H1 (cell line): Measurements from ENCODE around the gene MTHFD1. TPM values are rescaled to one million over a fixed set of nuclear protein-coding genes. Genes with fewer than 3 reads are reported as not detected.

Source experiments
- CTCF ChIA-PET: fragments of 300-600 bp; sonication (Branson Sonifier 250); formaldehyde crosslinking; loops from one replicate; lab custom pipeline; 2021; ENCODE audit not compliant: partially characterized antibody; lab: Charles Lee
- POLR2A ChIA-PET: fragments of 300-600 bp; sonication (Branson Sonifier 250); formaldehyde crosslinking; loops from one replicate; lab custom pipeline; 2021; ENCODE audit warnings: inconsistent platforms; ENCODE audit not compliant: partially characterized antibody; lab: Charles Lee
- DNase-seq, 2 experiments: peaks; one replicate each; pipeline versions ENCODE4 v3.0.0 to v3.0.0-alpha.2; 2010 to 2022; ENCODE audit warnings: low spot score in 2 of 2, low read depth in 1 of 2, mixed read lengths in 1 of 2
- FAIRE-seq: peaks from 2 replicates; lab custom pipeline; 2011; peaks lifted over from hg19 to GRCh38; lab: Jason Lieb, UNC
- H2AFZ ChIP-seq: 2 replicates; pipeline ENCODE4 v1.8.1; 2012; ENCODE audit warnings: low read length, inconsistent platforms
- H2AK5ac ChIP-seq: 2 replicates; pipeline ENCODE4 v1.6.1; 2013; ENCODE audit warnings: low read depth, low read length
- H2BK120ac ChIP-seq: replicated peaks from 2 replicates; pipeline ENCODE3; 2013; ENCODE audit warnings: low read depth, low read length, inconsistent platforms
- H2BK12ac ChIP-seq: 2 replicates; pipeline ENCODE4 v1.6.1; 2013; ENCODE audit warnings: low read depth, low read length
- H2BK15ac ChIP-seq: 2 replicates; pipeline ENCODE4 v1.6.1; 2013; ENCODE audit warnings: low read length
- H2BK20ac ChIP-seq: 2 replicates; pipeline ENCODE4 v1.6.1; 2013; ENCODE audit warnings: low read length
- H2BK5ac ChIP-seq: 2 replicates; pipeline ENCODE4 v1.6.1; 2013; ENCODE audit warnings: low read depth, low read length
- H3K14ac ChIP-seq: 2 replicates; pipeline ENCODE4 v1.6.1; 2013; ENCODE audit warnings: inconsistent platforms; ENCODE audit not compliant: insufficient read length
- H3K18ac ChIP-seq: 2 replicates; pipeline ENCODE4 v1.6.1; 2013; ENCODE audit warnings: low read length; ENCODE audit errors: extremely low read depth
- H3K23ac ChIP-seq: 2 replicates; pipeline ENCODE4 v1.6.1; 2013; ENCODE audit warnings: inconsistent platforms; ENCODE audit not compliant: insufficient read length
- H3K23me2 ChIP-seq: 2 replicates; pipeline ENCODE4 v1.6.1; 2013; ENCODE audit warnings: low read depth, low read length
- H3K27ac ChIP-seq: 2 replicates; pipeline ENCODE4 v1.6.1; 2011; ENCODE audit warnings: low read depth, low read length, inconsistent platforms
- H3K27me3 ChIP-seq, 4 experiments: replicated peaks in 1 of 4; 1 replicate in 1 of 4; 2 replicates in 3 of 4; pipeline versions ENCODE4 v1.6.1 to v1.8.1; 2011 to 2013; ENCODE audit warnings: low read length in 3 of 4, mild to moderate bottlenecking in 3 of 4, inconsistent platforms in 2 of 4, mixed read lengths in 2 of 4, moderate library complexity in 1 of 4; ENCODE audit not compliant: control insufficient read depth in 3 of 4, insufficient read depth in 3 of 4; ENCODE audit errors: extremely low read depth in 1 of 4
- H3K36me3 ChIP-seq, 4 experiments: 2 replicates each; pipeline versions ENCODE4 v1.6.1 to v1.8.1; 2011 to 2013; ENCODE audit warnings: mild to moderate bottlenecking in 4 of 4, low read length in 3 of 4, moderate library complexity in 2 of 4, control low read depth in 1 of 4, inconsistent platforms in 1 of 4; ENCODE audit not compliant: insufficient read depth in 4 of 4, control insufficient read depth in 2 of 4
- H3K4ac ChIP-seq: replicated peaks from 2 replicates; pipeline ENCODE3; 2013; ENCODE audit warnings: low read length, low read depth, mixed read lengths, inconsistent platforms; ENCODE audit not compliant: insufficient read length
- H3K4me1 ChIP-seq, 4 experiments: replicated peaks in 1 of 4; 1 replicate in 1 of 4; 2 replicates in 3 of 4; pipeline versions ENCODE4 v1.6.1 to v1.8.1; 2011 to 2013; ENCODE audit warnings: low read length in 3 of 4, inconsistent platforms in 2 of 4, mixed read lengths in 1 of 4; ENCODE audit not compliant: insufficient read depth in 4 of 4, control insufficient read depth in 3 of 4
- H3K4me2 ChIP-seq, 2 experiments: 2 replicates each; pipeline versions ENCODE4 v1.6.1 to v1.8.1; 2011 to 2013; ENCODE audit warnings: low read depth in 2 of 2, low read length in 2 of 2, control low read depth in 1 of 2, inconsistent platforms in 1 of 2, mild to moderate bottlenecking in 1 of 2; ENCODE audit not compliant: insufficient read depth in 1 of 2
- H3K4me3 ChIP-seq, 4 experiments: fragments of 200-600, 300-600 bp in 1 of 4; sonication (generic), shearing (Covaris generic), sonication (Bioruptor Twin) in 1 of 4; 2 replicates each; pipeline versions ENCODE4 v1.5.1 to v1.8.1; 2011 to 2016; ENCODE audit warnings: low read length in 4 of 4, low read depth in 3 of 4, control low read depth in 2 of 4, inconsistent platforms in 2 of 4, mild to moderate bottlenecking in 2 of 4, mixed read lengths in 1 of 4, moderate library complexity in 1 of 4; ENCODE audit not compliant: insufficient read depth in 2 of 4; ENCODE audit errors: extremely low read depth in 1 of 4
- H3K56ac ChIP-seq: replicated peaks from 2 replicates; pipeline ENCODE3; 2013; ENCODE audit warnings: low read depth, mild to moderate bottlenecking, mixed read lengths, low read length, inconsistent platforms; ENCODE audit not compliant: insufficient read length
- H3K79me1 ChIP-seq: 2 replicates; pipeline ENCODE4 v1.6.1; 2013; ENCODE audit warnings: low read depth, low read length, control low read depth
- H3K79me2 ChIP-seq, 2 experiments: 2 replicates each; pipeline versions ENCODE4 v1.6.1 to v1.8.1; 2012 to 2013; ENCODE audit warnings: low read length in 2 of 2, mild to moderate bottlenecking in 2 of 2, inconsistent platforms in 1 of 2; ENCODE audit not compliant: insufficient read depth in 2 of 2, control insufficient read depth in 1 of 2
- H3K9ac ChIP-seq, 4 experiments: replicated peaks in 1 of 4; 1 replicate in 1 of 4; 2 replicates in 3 of 4; pipeline versions ENCODE4 v1.6.1 to v1.8.1; 2011 to 2013; ENCODE audit warnings: low read depth in 3 of 4, low read length in 3 of 4, control low read depth in 2 of 4, mild to moderate bottlenecking in 2 of 4, moderate library complexity in 2 of 4, inconsistent platforms in 1 of 4; ENCODE audit errors: extremely low read depth in 1 of 4
- H3K9me3 ChIP-seq, 2 experiments: 2 replicates each; pipeline versions ENCODE4 v1.6.1 to v1.8.1; 2012 to 2013; ENCODE audit warnings: mild to moderate bottlenecking in 2 of 2, moderate library complexity in 2 of 2, control low read depth in 1 of 2, inconsistent platforms in 1 of 2, low read depth in 1 of 2, low read length in 1 of 2, mixed read lengths in 1 of 2; ENCODE audit not compliant: insufficient read depth in 2 of 2
- H4K20me1 ChIP-seq, 2 experiments: replicated peaks in 1 of 2; 2 replicates each; pipeline versions ENCODE3 to v1.8.1; 2011 to 2013; ENCODE audit warnings: inconsistent platforms in 2 of 2, low read length in 2 of 2, mild to moderate bottlenecking in 1 of 2; ENCODE audit not compliant: insufficient read depth in 2 of 2, control insufficient read depth in 1 of 2
- H4K5ac ChIP-seq: 2 replicates; pipeline ENCODE4 v1.6.1; 2013; ENCODE audit warnings: low read length, low read depth, mixed read lengths, inconsistent platforms; ENCODE audit not compliant: insufficient read length
- H4K8ac ChIP-seq: 2 replicates; pipeline ENCODE4 v1.8.0; 2013; ENCODE audit warnings: mild to moderate bottlenecking, moderate library complexity, low read length, inconsistent platforms; ENCODE audit not compliant: insufficient read depth; ENCODE audit errors: extremely low read depth
- H4K91ac ChIP-seq: replicated peaks from 2 replicates; pipeline ENCODE3; 2013; ENCODE audit warnings: low read length, mixed read lengths, inconsistent platforms; ENCODE audit not compliant: insufficient read length
- CEBPB ChIP-seq: IDR thresholded peaks from 2 replicates; pipeline ENCODE4 v1.6.1; 2012; ENCODE audit warnings: low read depth, low read length
- HDAC6 ChIP-seq: IDR thresholded peaks from one replicate; pipeline ENCODE4 v1.7.1; 2012; ENCODE audit warnings: low read depth, mild to moderate bottlenecking, inconsistent platforms, low read length, moderate library complexity
- WGBS, 2 experiments: shearing (Covaris generic) in 1 of 2; methylation state at CpG; one replicate each; pipeline versions ENCODE4 v1.1.6 to v1.1.7; 2013 to 2015; ENCODE audit warnings: low lambda C conversion rate in 2 of 2, mixed read lengths in 2 of 2, inconsistent platforms in 1 of 2, low coverage in 1 of 2, missing lambda C conversion rate in 1 of 2; ENCODE audit not compliant: insufficient replicate concordance in 2 of 2, insufficient coverage in 1 of 2, insufficient read length in 1 of 2; ENCODE audit errors: extremely low coverage in 1 of 2, missing lambda C conversion rate in 1 of 2; 5-methylcytosine and 5-hydroxymethylcytosine counted together
- polyA plus RNA-seq, 7 experiments: library from polyadenylated mRNA; depleted of rRNA in 3 of 7; stranded (reverse) in 5 of 7; unstranded in 2 of 7; fragments of >200 nt in 5 of 7; fragments of 200-250 nt in 2 of 7; gene quantifications; 1 replicate in 5 of 7; 2 replicates in 1 of 7; 4 replicates in 1 of 7; pipeline versions ENCODE4 v1.2.1 to v1.2.3, GENCODE V29; 2011 to 2013; ENCODE audit warnings: missing spikeins in 2 of 7, mixed read lengths in 2 of 7
- total RNA-seq: library from RNA; stranded (reverse); fragmentation: NEBNext Ultra II Directional; extraction: Animal tissue kit (Norgen Biotek cat#: 25700); gene quantifications from 2 replicates; pipeline ENCODE4 v1.2.1, GENCODE V29; 2021

Gene MTHFD1
- total and polyA plus RNA-seq, 2 of the 8 experiments (the other 6 are each of a cell fraction or from before 2014, with no cell fraction given) = 79.7 to 332 TPM

GRCh38 chr14:64440494-64440893 is 52.3 kb downstream of the MTHFD1 start:
- H3K4me3 ChIP-seq = no peak overlapping the region
- no peak overlapping the region for H2BK15ac ChIP-seq
- H3K9me3 ChIP-seq = no peaks in the 10 kb centered on the region
- DNase-seq (no peak), FAIRE-seq (no peak)
- H4K5ac ChIP-seq = no peak overlapping the region
- H4K8ac ChIP-seq = no peak overlapping the region
- H3K4me2 ChIP-seq = no peak overlapping the region
- no peaks in the 10 kb centered on the region for H3K4me1 ChIP-seq
- ChIA-PET CTCF (interaction anchor here (0.6 to 3.9 kb wide), 4 partner anchors 8 to 57 kb away, joined by 3 to 25 read pairs (median 3); no protein-coding TSS in a partner anchor), POLR2A (interaction anchor here (1.0 to 2.0 kb wide), 3 partner anchors 12 to 17 kb away, joined by 3 to 7 read pairs (median 3); no protein-coding TSS in a partner anchor)
- peak; percentile 73; the same call in 1 of the 2 replicates for TF ChIP-seq CEBPB
- TF ChIP-seq HDAC6 = no peak
- no peaks in the 10 kb centered on the region for H3K27me3 ChIP-seq
- H3K27ac ChIP-seq = no peak overlapping the region
- H3K23ac ChIP-seq = no peak overlapping the region
- H2AK5ac ChIP-seq = no peak overlapping the region
- no peaks in the 10 kb centered on the region for H3K79me2 ChIP-seq
- no peak overlapping the region for H2BK20ac ChIP-seq
- no peak overlapping the region for H3K4ac ChIP-seq
- no peak overlapping the region for H3K56ac ChIP-seq
- H3K79me1 ChIP-seq = no peaks in the 10 kb centered on the region
- H4K91ac ChIP-seq = no peak overlapping the region
- H3K23me2 ChIP-seq = no peaks in the 10 kb centered on the region; the same call in 1 of the 2 replicates
- no peak overlapping the region for H3K14ac ChIP-seq
- WGBS, 2 experiments = 97% methylated on average over 3 of the region's 3 CpGs; no CpG with 5 or more reads in 1 of the 2 experiments
- no peak overlapping the region for H2BK120ac ChIP-seq
- H2BK5ac ChIP-seq = no peak overlapping the region
- peaks cover 37 to 96% (median 87%) of the 10 kb centered on the region in 4 experiments for H3K36me3 ChIP-seq
- H3K9ac ChIP-seq = no peak overlapping the region
- H3K18ac ChIP-seq = no peak overlapping the region
- no peak overlapping the region for H2BK12ac ChIP-seq
- no peaks in the 10 kb centered on the region for H4K20me1 ChIP-seq
- no peak overlapping the region for H2AFZ ChIP-seq
